ENCODE data around the gene CBR3. TPM values are rescaled to one million over a fixed set of nuclear protein-coding genes. Genes with fewer than 3 reads are reported as not detected.

The CBR3 gene
- total RNA-seq, 1 experiment from 2014 or later: 12.9 TPM

DNA sequence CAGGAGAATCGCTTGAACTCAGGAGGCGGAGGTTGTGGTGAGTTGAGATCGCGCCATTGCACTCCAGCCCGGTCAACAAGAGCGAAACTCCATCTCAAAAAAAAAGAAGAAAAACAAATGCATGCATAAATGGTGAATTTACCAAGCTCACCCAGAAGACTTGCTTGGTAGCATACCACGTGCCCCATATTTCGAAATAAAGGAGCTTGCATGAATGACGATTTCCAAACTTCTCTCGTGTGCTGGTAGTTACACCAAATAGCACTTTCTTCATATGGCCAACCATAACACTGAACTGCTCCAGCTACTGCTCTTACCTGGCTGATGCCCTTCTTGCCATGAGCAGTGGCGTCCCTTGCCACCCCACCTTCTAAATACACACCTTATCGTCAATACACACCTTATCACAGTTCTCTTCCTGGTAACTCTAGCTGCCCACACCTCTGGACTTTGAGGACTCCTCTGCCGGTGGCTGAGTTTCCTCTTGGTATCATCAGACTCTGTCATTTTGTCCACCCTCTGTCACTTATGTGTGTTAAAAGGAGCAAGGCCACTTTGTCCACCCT is 24.6 kb downstream of the CBR3 start (continued):
- TF ChIP-seq, protein P1, sequence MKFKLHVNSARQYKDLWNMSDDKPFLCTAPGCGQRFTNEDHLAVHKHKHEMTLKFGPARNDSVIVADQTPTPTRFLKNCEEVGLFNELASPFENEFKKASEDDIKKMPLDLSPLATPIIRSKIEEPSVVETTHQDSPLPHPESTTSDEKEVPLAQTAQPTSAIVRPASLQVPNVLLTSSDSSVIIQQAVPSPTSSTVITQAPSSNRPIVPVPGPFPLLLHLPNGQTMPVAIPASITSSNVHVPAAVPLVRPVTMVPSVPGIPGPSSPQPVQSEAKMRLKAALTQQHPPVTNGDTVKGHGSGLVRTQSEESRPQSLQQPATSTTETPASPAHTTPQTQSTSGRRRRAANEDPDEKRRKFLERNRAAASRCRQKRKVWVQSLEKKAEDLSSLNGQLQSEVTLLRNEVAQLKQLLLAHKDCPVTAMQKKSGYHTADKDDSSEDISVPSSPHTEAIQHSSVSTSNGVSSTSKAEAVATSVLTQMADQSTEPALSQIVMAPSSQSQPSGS (CRISPR knock-in tag; IDR thresholded peaks at IDR 0.05; ENCODE audit: borderline replicate concordance, low read depth): no peak
- TF ChIP-seq SP1 (CRISPR knock-in tag; conservative IDR thresholded peaks at IDR 0.05) (no peak), CBFB (CRISPR knock-in tag; IDR thresholded peaks at IDR 0.05; ENCODE audit: low read depth) (no peak)

DNA sequence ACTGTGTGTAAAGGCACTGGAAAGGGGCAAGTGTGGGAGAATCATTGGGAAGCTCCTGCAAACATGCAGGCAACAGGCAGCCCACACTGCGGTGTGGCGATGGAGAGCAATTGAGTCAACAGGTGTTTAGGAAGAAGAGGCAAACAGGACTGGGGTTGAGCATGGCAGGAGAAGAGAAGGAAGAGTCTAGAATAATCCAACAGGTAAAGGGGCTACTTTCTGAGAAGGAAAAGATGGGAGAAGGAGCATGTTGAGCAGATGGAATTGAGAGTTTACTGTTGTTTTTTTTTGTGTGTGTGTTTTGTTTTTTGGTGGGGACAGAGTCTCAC is 25.9 kb downstream of the CBR3 start:
- TF ChIP-seq ZNF232 (CRISPR knock-in tag; IDR thresholded peaks at IDR 0.05) (no peak), SOX15 (CRISPR knock-in tag; IDR thresholded peaks at IDR 0.05) (no peak)
- TF ChIP-seq, protein P2, sequence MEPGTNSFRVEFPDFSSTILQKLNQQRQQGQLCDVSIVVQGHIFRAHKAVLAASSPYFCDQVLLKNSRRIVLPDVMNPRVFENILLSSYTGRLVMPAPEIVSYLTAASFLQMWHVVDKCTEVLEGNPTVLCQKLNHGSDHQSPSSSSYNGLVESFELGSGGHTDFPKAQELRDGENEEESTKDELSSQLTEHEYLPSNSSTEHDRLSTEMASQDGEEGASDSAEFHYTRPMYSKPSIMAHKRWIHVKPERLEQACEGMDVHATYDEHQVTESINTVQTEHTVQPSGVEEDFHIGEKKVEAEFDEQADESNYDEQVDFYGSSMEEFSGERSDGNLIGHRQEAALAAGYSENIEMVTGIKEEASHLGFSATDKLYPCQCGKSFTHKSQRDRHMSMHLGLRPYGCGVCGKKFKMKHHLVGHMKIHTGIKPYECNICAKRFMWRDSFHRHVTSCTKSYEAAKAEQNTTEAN (CRISPR knock-in tag; IDR thresholded peaks at IDR 0.05): no peak
- TF ChIP-seq, protein P3, sequence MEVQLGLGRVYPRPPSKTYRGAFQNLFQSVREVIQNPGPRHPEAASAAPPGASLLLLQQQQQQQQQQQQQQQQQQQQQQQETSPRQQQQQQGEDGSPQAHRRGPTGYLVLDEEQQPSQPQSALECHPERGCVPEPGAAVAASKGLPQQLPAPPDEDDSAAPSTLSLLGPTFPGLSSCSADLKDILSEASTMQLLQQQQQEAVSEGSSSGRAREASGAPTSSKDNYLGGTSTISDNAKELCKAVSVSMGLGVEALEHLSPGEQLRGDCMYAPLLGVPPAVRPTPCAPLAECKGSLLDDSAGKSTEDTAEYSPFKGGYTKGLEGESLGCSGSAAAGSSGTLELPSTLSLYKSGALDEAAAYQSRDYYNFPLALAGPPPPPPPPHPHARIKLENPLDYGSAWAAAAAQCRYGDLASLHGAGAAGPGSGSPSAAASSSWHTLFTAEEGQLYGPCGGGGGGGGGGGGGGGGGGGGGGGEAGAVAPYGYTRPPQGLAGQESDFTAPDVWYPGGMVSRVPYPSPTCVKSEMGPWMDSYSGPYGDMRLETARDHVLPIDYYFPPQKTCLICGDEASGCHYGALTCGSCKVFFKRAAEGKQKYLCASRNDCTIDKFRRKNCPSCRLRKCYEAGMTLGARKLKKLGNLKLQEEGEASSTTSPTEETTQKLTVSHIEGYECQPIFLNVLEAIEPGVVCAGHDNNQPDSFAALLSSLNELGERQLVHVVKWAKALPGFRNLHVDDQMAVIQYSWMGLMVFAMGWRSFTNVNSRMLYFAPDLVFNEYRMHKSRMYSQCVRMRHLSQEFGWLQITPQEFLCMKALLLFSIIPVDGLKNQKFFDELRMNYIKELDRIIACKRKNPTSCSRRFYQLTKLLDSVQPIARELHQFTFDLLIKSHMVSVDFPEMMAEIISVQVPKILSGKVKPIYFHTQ (CRISPR knock-in tag; IDR thresholded peaks at IDR 0.05): no peak
- TF ChIP-seq, protein P4, sequence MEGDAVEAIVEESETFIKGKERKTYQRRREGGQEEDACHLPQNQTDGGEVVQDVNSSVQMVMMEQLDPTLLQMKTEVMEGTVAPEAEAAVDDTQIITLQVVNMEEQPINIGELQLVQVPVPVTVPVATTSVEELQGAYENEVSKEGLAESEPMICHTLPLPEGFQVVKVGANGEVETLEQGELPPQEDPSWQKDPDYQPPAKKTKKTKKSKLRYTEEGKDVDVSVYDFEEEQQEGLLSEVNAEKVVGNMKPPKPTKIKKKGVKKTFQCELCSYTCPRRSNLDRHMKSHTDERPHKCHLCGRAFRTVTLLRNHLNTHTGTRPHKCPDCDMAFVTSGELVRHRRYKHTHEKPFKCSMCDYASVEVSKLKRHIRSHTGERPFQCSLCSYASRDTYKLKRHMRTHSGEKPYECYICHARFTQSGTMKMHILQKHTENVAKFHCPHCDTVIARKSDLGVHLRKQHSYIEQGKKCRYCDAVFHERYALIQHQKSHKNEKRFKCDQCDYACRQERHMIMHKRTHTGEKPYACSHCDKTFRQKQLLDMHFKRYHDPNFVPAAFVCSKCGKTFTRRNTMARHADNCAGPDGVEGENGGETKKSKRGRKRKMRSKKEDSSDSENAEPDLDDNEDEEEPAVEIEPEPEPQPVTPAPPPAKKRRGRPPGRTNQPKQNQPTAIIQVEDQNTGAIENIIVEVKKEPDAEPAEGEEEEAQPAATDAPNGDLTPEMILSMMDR (IDR thresholded peaks at IDR 0.05): no peak

DNA sequence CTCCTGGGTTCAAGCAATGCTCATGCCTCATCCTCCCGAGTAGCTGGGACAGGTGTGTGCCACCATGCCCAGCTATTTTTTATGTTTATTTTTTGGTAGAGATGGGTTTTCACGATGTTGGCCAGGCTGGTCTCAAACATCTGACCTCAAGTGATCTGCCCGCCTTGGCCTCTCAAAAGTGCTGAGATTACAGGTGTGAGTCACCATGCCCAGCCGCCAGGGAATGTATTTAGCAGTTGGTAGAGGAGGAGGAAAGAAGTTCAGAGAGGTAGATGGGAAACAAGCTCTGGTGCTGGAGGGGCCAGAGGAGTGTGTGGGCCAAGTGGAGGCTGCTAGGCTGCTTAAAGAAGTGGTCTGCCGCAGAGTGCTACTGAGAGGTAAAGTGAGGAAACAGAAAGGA is 27.8 kb downstream of the CBR3 start:
- ChIA-PET CTCF (interaction anchor here (0.7 kb wide), 1 partner anchor 65 kb away, joined by 3 read pairs; no protein-coding TSS in a partner anchor), POLR2A (no interaction called here)
- Mint-ChIP-seq H3K36me3 (no peaks in the 10 kb centered on the region), H3K9me3 (no peaks in the 10 kb centered on the region), H3K4me1 (0 out of 2 replicates have a peak, but pooled peaks cover 3% of the 10 kb centered on the region), H3K27me3 (ENCODE audit: low read depth) (peaks cover 9% of the 10 kb centered on the region), H3K4me3 (no peak overlapping the region), H3K27ac (no peak overlapping the region)
- no peak for DNase-seq (ENCODE audit: low spot score)
- no peak for ATAC-seq
- TF ChIP-seq ZBTB21 (CRISPR knock-in tag; IDR thresholded peaks at IDR 0.05; ENCODE audit: borderline replicate concordance) (no peak), RORB (CRISPR knock-in tag; IDR thresholded peaks at IDR 0.05) (no peak), SP1 (CRISPR knock-in tag; conservative IDR thresholded peaks at IDR 0.05) (no peak), ZNF416 (CRISPR knock-in tag; IDR thresholded peaks at IDR 0.05) (no peak), ATF1 (CRISPR knock-in tag; IDR thresholded peaks at IDR 0.05) (no peak), JUN (CRISPR knock-in tag; IDR thresholded peaks at IDR 0.05) (no peak)
- TF ChIP-seq, protein P5, sequence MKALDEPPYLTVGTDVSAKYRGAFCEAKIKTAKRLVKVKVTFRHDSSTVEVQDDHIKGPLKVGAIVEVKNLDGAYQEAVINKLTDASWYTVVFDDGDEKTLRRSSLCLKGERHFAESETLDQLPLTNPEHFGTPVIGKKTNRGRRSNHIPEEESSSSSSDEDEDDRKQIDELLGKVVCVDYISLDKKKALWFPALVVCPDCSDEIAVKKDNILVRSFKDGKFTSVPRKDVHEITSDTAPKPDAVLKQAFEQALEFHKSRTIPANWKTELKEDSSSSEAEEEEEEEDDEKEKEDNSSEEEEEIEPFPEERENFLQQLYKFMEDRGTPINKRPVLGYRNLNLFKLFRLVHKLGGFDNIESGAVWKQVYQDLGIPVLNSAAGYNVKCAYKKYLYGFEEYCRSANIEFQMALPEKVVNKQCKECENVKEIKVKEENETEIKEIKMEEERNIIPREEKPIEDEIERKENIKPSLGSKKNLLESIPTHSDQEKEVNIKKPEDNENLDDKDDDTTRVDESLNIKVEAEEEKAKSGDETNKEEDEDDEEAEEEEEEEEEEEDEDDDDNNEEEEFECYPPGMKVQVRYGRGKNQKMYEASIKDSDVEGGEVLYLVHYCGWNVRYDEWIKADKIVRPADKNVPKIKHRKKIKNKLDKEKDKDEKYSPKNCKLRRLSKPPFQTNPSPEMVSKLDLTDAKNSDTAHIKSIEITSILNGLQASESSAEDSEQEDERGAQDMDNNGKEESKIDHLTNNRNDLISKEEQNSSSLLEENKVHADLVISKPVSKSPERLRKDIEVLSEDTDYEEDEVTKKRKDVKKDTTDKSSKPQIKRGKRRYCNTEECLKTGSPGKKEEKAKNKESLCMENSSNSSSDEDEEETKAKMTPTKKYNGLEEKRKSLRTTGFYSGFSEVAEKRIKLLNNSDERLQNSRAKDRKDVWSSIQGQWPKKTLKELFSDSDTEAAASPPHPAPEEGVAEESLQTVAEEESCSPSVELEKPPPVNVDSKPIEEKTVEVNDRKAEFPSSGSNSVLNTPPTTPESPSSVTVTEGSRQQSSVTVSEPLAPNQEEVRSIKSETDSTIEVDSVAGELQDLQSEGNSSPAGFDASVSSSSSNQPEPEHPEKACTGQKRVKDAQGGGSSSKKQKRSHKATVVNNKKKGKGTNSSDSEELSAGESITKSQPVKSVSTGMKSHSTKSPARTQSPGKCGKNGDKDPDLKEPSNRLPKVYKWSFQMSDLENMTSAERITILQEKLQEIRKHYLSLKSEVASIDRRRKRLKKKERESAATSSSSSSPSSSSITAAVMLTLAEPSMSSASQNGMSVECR (CRISPR knock-in tag; IDR thresholded peaks at IDR 0.05; ENCODE audit: borderline replicate concordance): no peak
- TF ChIP-seq, protein P6, sequence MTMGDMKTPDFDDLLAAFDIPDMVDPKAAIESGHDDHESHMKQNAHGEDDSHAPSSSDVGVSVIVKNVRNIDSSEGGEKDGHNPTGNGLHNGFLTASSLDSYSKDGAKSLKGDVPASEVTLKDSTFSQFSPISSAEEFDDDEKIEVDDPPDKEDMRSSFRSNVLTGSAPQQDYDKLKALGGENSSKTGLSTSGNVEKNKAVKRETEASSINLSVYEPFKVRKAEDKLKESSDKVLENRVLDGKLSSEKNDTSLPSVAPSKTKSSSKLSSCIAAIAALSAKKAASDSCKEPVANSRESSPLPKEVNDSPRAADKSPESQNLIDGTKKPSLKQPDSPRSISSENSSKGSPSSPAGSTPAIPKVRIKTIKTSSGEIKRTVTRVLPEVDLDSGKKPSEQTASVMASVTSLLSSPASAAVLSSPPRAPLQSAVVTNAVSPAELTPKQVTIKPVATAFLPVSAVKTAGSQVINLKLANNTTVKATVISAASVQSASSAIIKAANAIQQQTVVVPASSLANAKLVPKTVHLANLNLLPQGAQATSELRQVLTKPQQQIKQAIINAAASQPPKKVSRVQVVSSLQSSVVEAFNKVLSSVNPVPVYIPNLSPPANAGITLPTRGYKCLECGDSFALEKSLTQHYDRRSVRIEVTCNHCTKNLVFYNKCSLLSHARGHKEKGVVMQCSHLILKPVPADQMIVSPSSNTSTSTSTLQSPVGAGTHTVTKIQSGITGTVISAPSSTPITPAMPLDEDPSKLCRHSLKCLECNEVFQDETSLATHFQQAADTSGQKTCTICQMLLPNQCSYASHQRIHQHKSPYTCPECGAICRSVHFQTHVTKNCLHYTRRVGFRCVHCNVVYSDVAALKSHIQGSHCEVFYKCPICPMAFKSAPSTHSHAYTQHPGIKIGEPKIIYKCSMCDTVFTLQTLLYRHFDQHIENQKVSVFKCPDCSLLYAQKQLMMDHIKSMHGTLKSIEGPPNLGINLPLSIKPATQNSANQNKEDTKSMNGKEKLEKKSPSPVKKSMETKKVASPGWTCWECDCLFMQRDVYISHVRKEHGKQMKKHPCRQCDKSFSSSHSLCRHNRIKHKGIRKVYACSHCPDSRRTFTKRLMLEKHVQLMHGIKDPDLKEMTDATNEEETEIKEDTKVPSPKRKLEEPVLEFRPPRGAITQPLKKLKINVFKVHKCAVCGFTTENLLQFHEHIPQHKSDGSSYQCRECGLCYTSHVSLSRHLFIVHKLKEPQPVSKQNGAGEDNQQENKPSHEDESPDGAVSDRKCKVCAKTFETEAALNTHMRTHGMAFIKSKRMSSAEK (CRISPR knock-in tag; IDR thresholded peaks at IDR 0.05; ENCODE audit: borderline replicate concordance): no peak

More for the DNA sequence above, 25.9 kb downstream of the CBR3 start:
- 0 out of 2 replicates have a peak, but pooled peaks cover 3% of the 10 kb centered on the region for H3K4me1 Mint-ChIP-seq
- no peak overlapping the region for H3K4me3 Mint-ChIP-seq
- no peaks in the 10 kb centered on the region for H3K9me3 Mint-ChIP-seq
- DNase-seq (ENCODE audit: low spot score): no peak
- no peak for ATAC-seq
- peak overlapping the region; percentile 19 for H3K27ac Mint-ChIP-seq
- ChIA-PET POLR2A (no interaction called here), CTCF (no interaction called here)
- H3K36me3 Mint-ChIP-seq: no peaks in the 10 kb centered on the region
- H3K27me3 Mint-ChIP-seq (ENCODE audit: low read depth): peaks cover 16% of the 10 kb centered on the region

Data from WTC11 (cell line).